ENCODE data around the gene FOXA3. TPM values are rescaled to one million over a fixed set of nuclear protein-coding genes. Genes with fewer than 3 reads are reported as not detected.

The FOXA3 gene
- total RNA-seq = under 0.01 TPM in 1 of 2 replicates, not detected in the other

GRCh38 chr19:45863840-45864628, at the start of gene FOXA3:
Gene FOXA3 (plus strand): TSS chr19:45864326. CDS start chr19:45864457, 131 bp downstream.

GRCh38 chr19:45814851-45815480, 49.2 kb upstream of the FOXA3 start, which contains the start of gene RSPH6A:
Gene RSPH6A (minus strand): TSS chr19:45815308. CDS start chr19:45815176, 132 bp downstream.

GRCh38 chr19:45862564-45863334, 1.4 kb upstream of the FOXA3 start, which contains the start of gene SYMPK:
Gene SYMPK (minus strand): TSS chr19:45863147. CDS start chr19:45854495, 8,652 bp downstream.

GRCh38 chr19:45885556-45886426, 21.7 kb downstream of the FOXA3 start, which contains the start of gene IRF2BP1:
Gene IRF2BP1 (minus strand): TSS chr19:45886141. CDS start chr19:45885774, 367 bp downstream.

GRCh38 chr19:45901912-45902650, 38.0 kb downstream of the FOXA3 start, which contains the start of gene MYPOP:
Gene MYPOP (minus strand): TSS chr19:45902613. CDS start chr19:45901773, 840 bp downstream.

GRCh38 chr19:45913874-45914830, 50.0 kb downstream of the FOXA3 start, which contains the start of gene NANOS2:
Gene NANOS2 (minus strand): TSS chr19:45914778. CDS start chr19:45914693, 85 bp downstream.

Other genes starting within 250 kb of the FOXA3 start
- 11.9 and 14.0 TPM in 2 replicates for gene EML2, start 224.9 kb upstream of the FOXA3 start, total RNA-seq
- under 0.01 TPM in 1 of 2 replicates, not detected in the other for gene GIPR, start 196.1 kb upstream of the FOXA3 start, total RNA-seq
- gene SNRPD2, start 172.4 kb upstream of the FOXA3 start, total RNA-seq = 219 and 256 TPM in 2 replicates
- 20.6 and 20.8 TPM in 2 replicates for gene QPCTL, start 171.7 kb upstream of the FOXA3 start, total RNA-seq
- gene FBXO46, start 133.4 kb upstream of the FOXA3 start, total RNA-seq = 13.2 and 17.0 TPM in 2 replicates
- gene MEIOSIN, start 130.9 kb upstream of the FOXA3 start, total RNA-seq = not detected in 2 replicates
- 5.6 and 8.2 TPM in 2 replicates for gene SIX5, start 95.1 kb upstream of the FOXA3 start, total RNA-seq
- gene DMPK, start 81.8 kb upstream of the FOXA3 start, total RNA-seq = 12.4 and 13.7 TPM in 2 replicates
- gene DMWD, start 71.5 kb upstream of the FOXA3 start, total RNA-seq = 49.2 and 50.6 TPM in 2 replicates
- under 0.01 and 0.38 TPM in 2 replicates for gene RSPH6A, start 49.0 kb upstream of the FOXA3 start, total RNA-seq
- 41.6 and 62.4 TPM in 2 replicates for gene SYMPK, start 1.2 kb upstream of the FOXA3 start, total RNA-seq
- 26.2 and 33.6 TPM in 2 replicates for gene IRF2BP1, start 21.8 kb downstream of the FOXA3 start, total RNA-seq
- 2.3 TPM in 2 replicates for gene MYPOP, start 38.3 kb downstream of the FOXA3 start, total RNA-seq
- gene NANOS2, start 50.5 kb downstream of the FOXA3 start, total RNA-seq = not detected in 2 replicates
- gene NOVA2, start 109.5 kb downstream of the FOXA3 start, total RNA-seq = 10.0 and 11.1 TPM in 2 replicates
- gene CCDC61, start 131.1 kb downstream of the FOXA3 start, total RNA-seq = 6.0 and 9.1 TPM in 2 replicates
- gene PGLYRP1, start 158.7 kb downstream of the FOXA3 start, total RNA-seq = not detected in 2 replicates
- not detected in 2 replicates for gene IGFL4, start 176.7 kb downstream of the FOXA3 start, total RNA-seq